Muscle of leg (tissue), 16 donors: ENCODE results near the gene ARMCX4. TPM values are rescaled to one million over a fixed set of nuclear protein-coding genes. Genes with fewer than 3 reads are reported as not detected.

Experiments used
- DNase-seq: peaks from one replicate; pipeline ENCODE4 v3.0.0; 2013
- H3K27ac ChIP-seq: one replicate; pipeline ENCODE4 v1.5.1; 2013; ENCODE audit warnings: mild to moderate bottlenecking, low read length, control low read depth
- H3K27me3 ChIP-seq: one replicate; pipeline ENCODE4 v1.6.1; 2013; ENCODE audit warnings: low read length; ENCODE audit not compliant: control insufficient read depth, insufficient read depth
- H3K36me3 ChIP-seq: one replicate; pipeline ENCODE4 v1.6.1; 2013; ENCODE audit warnings: low read length; ENCODE audit not compliant: control insufficient read depth, insufficient read depth
- H3K4me1 ChIP-seq: one replicate; pipeline ENCODE4 v1.6.1; 2013; ENCODE audit warnings: low read length; ENCODE audit not compliant: control insufficient read depth, insufficient read depth
- H3K4me3 ChIP-seq: one replicate; pipeline ENCODE4 v1.5.1; 2013; ENCODE audit warnings: low read length, control low read depth
- H3K9me3 ChIP-seq: replicated peaks from 2 replicates; pipeline ENCODE4 v1.6.1; 2013; ENCODE audit warnings: low read depth, low read length; ENCODE audit not compliant: control insufficient read depth
- WGBS: methylation state at CpG from one replicate; pipeline ENCODE4 v1.1.5; 2013; ENCODE audit warnings: missing lambda C conversion rate; ENCODE audit not compliant: insufficient coverage; 5-methylcytosine and 5-hydroxymethylcytosine counted together
- long read RNA-seq, 11 donors: transcript quantifications; one replicate each; lab custom pipeline, GENCODE V29; 2026
- polyA plus RNA-seq, 8 donors: library from polyadenylated mRNA; unstranded; fragments of 120-200 nt; gene quantifications; one replicate each; pipeline versions ENCODE4 v1.2.1 to v1.2.3, GENCODE V29; 2013; ENCODE audit warnings: inconsistent platforms in 1 of 8, low replicate concordance in 1 of 8; ENCODE audit not compliant: insufficient read length in 8 of 8, insufficient read depth in 1 of 8
- total RNA-seq: library from RNA; stranded (reverse); fragments of 120-200 nt; gene quantifications from one replicate; pipeline ENCODE4 v1.2.4, GENCODE V29; 2013

ARMCX4 gene
- total RNA-seq (18.5 TPM), polyA plus RNA-seq (10 to 100 TPM; 30.2 to 47.6 (median 41.7) TPM)
- long read RNA-seq, donor 1, partial matches to known transcripts = 0 of 1 reads
- long read RNA-seq, donor 1, other reads (novel, unspliced or antisense) = 0 of 1 reads
- long read RNA-seq, donor 2 = 0 reads
- long read RNA-seq, donor 3, partial matches to known transcripts = 8 of 9 reads
- long read RNA-seq, donor 3, other reads (novel, unspliced or antisense) = 0 of 9 reads
- long read RNA-seq, donor 4 = 0 reads
- long read RNA-seq, donor 5, full-length matches to known transcripts = 3 of 11 reads
- long read RNA-seq, donor 5, partial matches to known transcripts = 8 of 11 reads
- long read RNA-seq, donor 5, other reads (novel, unspliced or antisense) = 0 of 11 reads
- long read RNA-seq, donor 6, partial matches to known transcripts = 6 of 10 reads
- long read RNA-seq, donor 6, other reads (novel, unspliced or antisense) = 0 of 10 reads
- long read RNA-seq, donor 7, partial matches to known transcripts = 0 of 2 reads
- long read RNA-seq, donor 7, other reads (novel, unspliced or antisense) = 0 of 2 reads
- long read RNA-seq, donor 8, partial matches to known transcripts = 0 of 2 reads
- long read RNA-seq, donor 8, other reads (novel, unspliced or antisense) = 0 of 2 reads
- long read RNA-seq, donor 9 = 0 reads
- long read RNA-seq, donor 10, partial matches to known transcripts = 10 of 14 reads
- long read RNA-seq, donor 10, other reads (novel, unspliced or antisense) = 0 of 14 reads
- long read RNA-seq, donor 11, partial matches to known transcripts = 0 of 3 reads
- long read RNA-seq, donor 11, other reads (novel, unspliced or antisense) = 0 of 3 reads

DNA sequence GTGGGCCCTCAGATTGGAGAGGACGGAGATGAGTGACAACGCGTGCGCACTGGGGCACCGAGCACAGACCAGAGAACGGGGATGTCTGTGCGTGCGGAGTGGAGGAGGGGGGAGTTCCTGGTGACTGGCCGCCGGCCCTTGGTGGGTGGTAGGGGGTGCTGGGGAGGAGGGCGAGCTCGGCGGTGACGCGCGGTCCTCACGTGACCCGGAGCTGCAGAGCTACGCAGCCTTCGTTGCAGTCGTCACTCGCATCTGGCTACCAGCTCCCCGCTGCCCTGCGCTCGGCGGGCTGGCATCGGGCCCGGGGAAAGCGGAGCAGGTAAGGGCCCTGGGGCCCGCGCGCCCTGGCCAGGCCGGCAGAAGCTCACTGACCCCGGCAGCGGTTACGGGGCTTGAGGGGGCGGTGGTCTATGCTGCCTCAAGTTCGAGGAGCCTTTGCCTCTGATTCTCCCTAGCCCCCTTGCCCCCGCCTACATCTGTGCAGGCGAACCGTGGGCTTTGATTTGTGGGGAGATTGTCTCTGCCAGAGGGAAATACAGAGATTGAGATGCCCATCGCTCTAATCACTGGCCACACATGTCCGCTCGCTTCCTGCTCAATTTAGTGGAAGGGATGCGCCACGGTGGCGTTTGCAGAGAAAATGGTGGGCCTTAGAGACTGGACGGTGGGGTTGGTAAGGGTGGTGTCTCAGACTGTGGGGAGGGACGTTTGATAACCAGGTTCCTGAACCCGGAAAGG is at the start of gene ARMCX4:
Gene ARMCX4, plus strand, starts transcription at position 245 of the 738 bp plus-strand sequence. CDS start 3,134 bp downstream, outside the sequence.
- whole genome bisulfite sequencing = 24% methylated on average over 38 of the region's 50 CpGs
- DNase-seq = peak; percentile 83
- Histone ChIP-seq H3K4me1 (peaks cover 11% of the 10 kb centered on the region), H3K4me3 (peak within 1 kb of the TSS; percentile 71), H3K27me3 (peaks cover 21% of the 10 kb centered on the region), H3K27ac (peak within 1 kb of the TSS; percentile 88), H3K9me3 (no peaks in the 10 kb centered on the region), H3K36me3 (peaks cover 34% of the 10 kb centered on the region)

DNA sequence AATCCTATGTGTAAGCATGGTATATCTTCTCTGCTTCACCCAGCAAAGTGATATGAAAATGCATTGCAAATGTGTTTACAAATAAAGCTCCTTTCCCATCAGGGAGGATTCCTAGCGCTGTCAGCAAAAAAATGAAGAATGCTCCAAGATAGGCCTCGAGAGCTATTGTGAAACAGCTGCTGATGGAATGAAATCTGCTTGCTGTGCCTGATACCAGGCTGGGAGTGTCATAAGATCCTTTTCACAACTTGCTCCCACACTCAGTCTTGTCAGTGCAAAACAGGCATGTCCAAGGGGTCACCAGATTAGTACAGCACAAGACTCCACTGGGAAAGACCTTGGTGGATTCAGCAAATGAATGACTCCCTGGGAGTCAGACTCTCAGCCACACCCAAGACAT is 43.2 kb upstream of the ARMCX4 start:
- WGBS = no CpG with 5 or more reads among the region's 2 CpGs
- Histone ChIP-seq H3K27ac (no peak overlapping the region), H3K36me3 (peaks cover 21% of the 10 kb centered on the region), H3K9me3 (peaks cover 3% of the 10 kb centered on the region), H3K4me3 (no peak overlapping the region), H3K27me3 (peaks cover 3% of the 10 kb centered on the region), H3K4me1 (no peaks in the 10 kb centered on the region)
- DNase-seq = no peak

DNA sequence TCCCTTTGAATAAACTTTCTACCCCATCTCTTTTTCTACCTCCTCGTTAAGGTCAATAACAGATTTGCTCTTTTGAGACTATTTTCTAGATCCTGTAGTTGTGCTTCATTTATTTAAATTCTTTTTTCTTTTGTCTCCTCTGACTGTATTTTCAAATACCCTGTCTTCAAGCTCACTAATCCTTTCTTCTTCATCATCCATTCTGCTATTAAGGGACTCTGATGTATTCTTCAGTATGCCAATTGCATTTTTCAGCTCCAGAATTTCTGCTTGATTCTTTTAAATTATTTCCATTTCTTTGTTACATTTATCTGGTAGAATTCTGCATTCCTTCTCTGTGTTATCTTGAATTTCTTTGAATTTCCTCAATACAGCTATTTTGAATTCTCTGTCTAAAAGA is 36.0 kb upstream of the ARMCX4 start:
- no peak overlapping the region for H3K4me3 ChIP-seq
- no peaks in the 10 kb centered on the region for H3K4me1 ChIP-seq
- WGBS = no CpG with 5 or more reads among the region's 1 CpG
- no peaks in the 10 kb centered on the region for H3K9me3 ChIP-seq
- no peak overlapping the region for H3K27ac ChIP-seq
- H3K36me3 ChIP-seq = peaks cover 3% of the 10 kb centered on the region
- H3K27me3 ChIP-seq = peaks cover 9% of the 10 kb centered on the region
- DNase-seq = no peak

DNA sequence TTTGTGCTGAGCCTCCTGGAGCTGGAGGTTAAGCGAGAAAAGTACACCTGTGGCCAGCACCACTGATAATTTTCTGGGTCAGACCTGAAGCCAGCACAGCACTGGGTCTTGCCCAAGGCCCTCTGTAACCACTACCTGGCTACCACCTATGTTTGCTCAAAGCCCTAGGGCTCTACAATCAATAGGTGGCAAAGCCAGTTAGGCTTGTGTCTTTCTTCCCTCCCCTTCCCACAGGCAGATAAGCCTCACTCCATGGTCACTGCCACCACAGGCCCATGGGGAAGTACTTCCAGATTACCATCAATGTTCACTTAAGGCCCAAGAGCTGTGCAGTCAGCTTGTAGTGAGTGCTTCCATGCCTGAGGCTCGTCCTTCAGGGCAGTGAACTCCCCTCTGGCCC is 35.2 kb upstream of the ARMCX4 start:
- Histone ChIP-seq H3K27ac (no peak overlapping the region), H3K9me3 (no peaks in the 10 kb centered on the region), H3K4me1 (no peaks in the 10 kb centered on the region), H3K36me3 (peaks cover 3% of the 10 kb centered on the region), H3K4me3 (no peak overlapping the region), H3K27me3 (peaks cover 9% of the 10 kb centered on the region)
- 60% methylated on average over 2 of the region's 2 CpGs for WGBS
- no peak for DNase-seq

DNA sequence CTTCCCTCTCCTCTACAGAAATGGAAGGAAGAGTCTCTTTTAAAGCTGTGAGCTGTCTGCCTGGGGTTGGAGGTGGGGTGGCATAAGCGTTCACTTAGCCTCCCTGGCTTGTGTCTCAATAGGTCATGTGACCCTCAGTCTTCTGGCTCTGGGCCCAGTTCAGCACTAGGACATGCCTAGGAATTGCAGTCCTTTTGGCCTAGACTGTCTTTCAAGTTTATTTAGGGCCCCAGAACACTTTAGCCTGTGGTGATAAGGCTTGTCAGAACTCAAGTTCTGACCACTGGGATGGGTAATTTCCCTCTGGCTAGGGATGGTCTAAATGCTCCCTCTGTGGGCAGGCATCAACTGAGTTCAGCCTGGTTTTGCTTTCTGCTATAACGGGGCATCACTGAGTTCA is 34.3 kb upstream of the ARMCX4 start:
- H3K4me3 ChIP-seq = no peak overlapping the region
- peak; percentile 3 for DNase-seq
- peaks cover 9% of the 10 kb centered on the region for H3K27me3 ChIP-seq

DNA sequence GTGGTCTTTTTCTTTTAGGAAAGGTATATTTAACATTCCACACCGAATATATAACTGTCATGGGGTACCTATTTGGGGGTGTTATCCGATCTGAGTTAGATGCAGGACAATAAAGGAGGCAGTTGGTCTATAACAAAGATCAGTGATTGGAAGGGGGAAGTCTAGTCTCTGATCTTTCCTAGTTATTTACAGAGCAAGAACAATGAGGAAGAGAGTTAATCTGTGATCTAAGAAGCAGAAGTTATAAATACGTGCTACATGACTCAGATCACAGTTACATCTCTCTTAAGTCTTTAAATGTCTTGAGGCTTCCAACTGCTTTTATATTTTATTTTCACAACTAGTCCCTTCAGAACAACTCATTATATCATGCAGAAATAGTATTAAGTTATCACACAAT is 33.2 kb upstream of the ARMCX4 start:
- WGBS = no CpG with 5 or more reads among the region's 3 CpGs

More for the DNA sequence above, 34.3 kb upstream of the ARMCX4 start:
- H3K4me1 ChIP-seq = no peaks in the 10 kb centered on the region
- H3K9me3 ChIP-seq = no peaks in the 10 kb centered on the region
- 80% methylated on average over 1 of the region's 2 CpGs for WGBS
- H3K27ac ChIP-seq = no peak overlapping the region
- peaks cover 3% of the 10 kb centered on the region for H3K36me3 ChIP-seq

DNA sequence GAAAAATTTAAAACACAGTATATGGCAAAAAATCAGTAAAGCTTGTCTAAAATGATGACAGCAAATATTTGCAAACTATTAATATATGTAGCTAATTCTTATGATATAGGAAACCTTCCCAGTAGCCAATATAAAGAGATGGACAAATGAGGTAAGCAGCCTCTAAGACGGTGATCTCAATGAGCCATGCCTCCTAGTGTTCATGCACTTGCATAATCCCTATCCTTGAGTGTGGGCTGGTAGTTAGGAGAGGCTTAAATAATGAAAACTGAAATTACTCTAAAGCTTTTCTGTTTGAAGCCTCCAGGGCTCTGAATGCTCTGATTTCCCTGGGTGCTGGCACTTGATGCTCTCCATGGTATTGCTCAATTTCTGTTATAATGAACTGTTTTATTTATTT is 24.6 kb upstream of the ARMCX4 start:
- no CpG with 5 or more reads among the region's 1 CpG for WGBS
- no peak for DNase-seq
- Histone ChIP-seq H3K27ac (no peak overlapping the region), H3K4me1 (no peaks in the 10 kb centered on the region), H3K9me3 (no peaks in the 10 kb centered on the region), H3K36me3 (peaks cover 2% of the 10 kb centered on the region), H3K27me3 (no peaks in the 10 kb centered on the region), H3K4me3 (no peak overlapping the region)

More for the DNA sequence above, 33.2 kb upstream of the ARMCX4 start:
- Histone ChIP-seq H3K36me3 (peaks cover 3% of the 10 kb centered on the region), H3K9me3 (no peaks in the 10 kb centered on the region), H3K4me1 (no peaks in the 10 kb centered on the region), H3K4me3 (no peak overlapping the region), H3K27me3 (peaks cover 9% of the 10 kb centered on the region), H3K27ac (no peak overlapping the region)
- DNase-seq = peak; percentile 3

DNA sequence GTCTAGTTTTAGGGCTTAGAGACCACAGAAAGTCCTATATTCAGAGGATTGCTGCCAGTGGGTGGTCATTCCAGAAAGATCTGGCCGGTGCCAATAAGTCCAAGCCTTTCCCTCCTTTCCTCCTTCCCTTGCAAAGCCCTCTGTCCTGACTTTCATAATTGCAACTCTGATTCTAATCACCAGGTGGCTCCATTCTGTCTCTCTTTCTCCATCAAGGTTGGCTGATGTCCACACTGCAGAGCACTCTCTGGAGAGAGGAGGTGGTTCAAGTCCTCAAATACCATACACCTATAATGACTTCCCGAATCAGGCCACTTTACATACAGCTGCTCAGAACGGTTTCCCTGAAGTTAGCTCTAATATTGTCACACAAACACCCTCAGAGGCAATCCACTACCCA is 22.4 kb upstream of the ARMCX4 start:
- 56% methylated on average over 3 of the region's 3 CpGs for WGBS
- Histone ChIP-seq H3K36me3 (peaks cover 2% of the 10 kb centered on the region), H3K4me3 (no peak overlapping the region), H3K27ac (no peak overlapping the region), H3K9me3 (no peaks in the 10 kb centered on the region), H3K4me1 (no peaks in the 10 kb centered on the region), H3K27me3 (no peaks in the 10 kb centered on the region)
- DNase-seq = peak; percentile 15

DNA sequence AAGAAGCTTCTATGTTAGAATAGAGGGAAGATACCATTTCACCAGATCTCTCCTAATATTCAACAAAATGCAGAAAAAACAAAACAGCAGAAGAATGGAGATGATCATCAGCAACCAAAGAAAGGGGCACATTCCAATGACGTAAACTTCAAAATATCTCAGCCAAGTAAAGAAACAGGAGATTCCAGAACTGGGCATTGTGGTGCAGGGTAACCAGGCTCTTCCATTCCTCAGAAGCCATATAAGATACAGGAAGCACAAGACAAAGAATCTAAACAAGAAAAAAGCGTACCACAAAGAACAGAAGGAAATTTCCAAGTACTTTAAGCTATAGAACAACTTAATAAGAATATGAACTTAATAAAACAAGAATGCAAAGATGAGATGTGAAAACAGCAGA is 6.9 kb upstream of the ARMCX4 start:
- no peaks in the 10 kb centered on the region for H3K36me3 ChIP-seq
- no peak for DNase-seq
- H3K27me3 ChIP-seq = no peaks in the 10 kb centered on the region
- no peaks in the 10 kb centered on the region for H3K4me1 ChIP-seq
- H3K27ac ChIP-seq = no peak overlapping the region
- no CpG with 5 or more reads among the region's 2 CpGs for WGBS
- H3K4me3 ChIP-seq = no peak overlapping the region
- H3K9me3 ChIP-seq = no peaks in the 10 kb centered on the region
